OCI-LY7 (cell line): ENCODE data around the gene KSR1.

Experiments used
- EZH2phosphoT487 ChIP-seq: fragments of 200-600 bp; sonication (generic); IDR thresholded peaks from 2 replicates; pipeline ENCODE4 v1.6.1; 2018; ENCODE audit warnings: low read depth, borderline replicate concordance, mild to moderate bottlenecking, mixed run types, antibody characterized with exemption, low read length, moderate library complexity, mixed read lengths
- TF ChIP-seq, protein P1 (sequence below): fragments of 200-600 bp; sonication (generic); conservative IDR thresholded peaks from 2 replicates; pipeline ENCODE4 v1.5.1; 2014; ENCODE audit warnings: mild to moderate bottlenecking, antibody characterized with exemption, low read length, moderate library complexity, mixed read lengths

GRCh38 chr17:27489045-27489715, 32.9 kb downstream of the KSR1 start:
- TF ChIP-seq, protein P1, sequence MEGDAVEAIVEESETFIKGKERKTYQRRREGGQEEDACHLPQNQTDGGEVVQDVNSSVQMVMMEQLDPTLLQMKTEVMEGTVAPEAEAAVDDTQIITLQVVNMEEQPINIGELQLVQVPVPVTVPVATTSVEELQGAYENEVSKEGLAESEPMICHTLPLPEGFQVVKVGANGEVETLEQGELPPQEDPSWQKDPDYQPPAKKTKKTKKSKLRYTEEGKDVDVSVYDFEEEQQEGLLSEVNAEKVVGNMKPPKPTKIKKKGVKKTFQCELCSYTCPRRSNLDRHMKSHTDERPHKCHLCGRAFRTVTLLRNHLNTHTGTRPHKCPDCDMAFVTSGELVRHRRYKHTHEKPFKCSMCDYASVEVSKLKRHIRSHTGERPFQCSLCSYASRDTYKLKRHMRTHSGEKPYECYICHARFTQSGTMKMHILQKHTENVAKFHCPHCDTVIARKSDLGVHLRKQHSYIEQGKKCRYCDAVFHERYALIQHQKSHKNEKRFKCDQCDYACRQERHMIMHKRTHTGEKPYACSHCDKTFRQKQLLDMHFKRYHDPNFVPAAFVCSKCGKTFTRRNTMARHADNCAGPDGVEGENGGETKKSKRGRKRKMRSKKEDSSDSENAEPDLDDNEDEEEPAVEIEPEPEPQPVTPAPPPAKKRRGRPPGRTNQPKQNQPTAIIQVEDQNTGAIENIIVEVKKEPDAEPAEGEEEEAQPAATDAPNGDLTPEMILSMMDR = no peak
- no peak for TF ChIP-seq EZH2phosphoT487
